Transverse colon (tissue), 4 donors: ENCODE measurements around the gene GIMAP1. TPM values are rescaled to one million over a fixed set of nuclear protein-coding genes. Genes with fewer than 3 reads are reported as not detected.
A peak's percentile ranks its signal among the peaks of the same experiment; 100 is the strongest.

Source experiments
- DNase-seq: peaks from one replicate; pipeline ENCODE4 v3.0.0-alpha.2; 2019
- H3K27ac ChIP-seq, 4 donors: fragments of 200-600 bp; sonication (generic); 2 replicates each; pipeline ENCODE4 v1.5.1; 2016 to 2018; ENCODE audit warnings: inconsistent platforms in 4 of 4
- H3K27me3 ChIP-seq: fragments of 200-600 bp; sonication (generic); 2 replicates; pipeline ENCODE4 v1.5.1; 2017; ENCODE audit warnings: inconsistent platforms
- H3K36me3 ChIP-seq, 4 donors: fragments of 200-600 bp; sonication (generic); 2 replicates each; pipeline ENCODE4 v1.5.1; 2017 to 2019; ENCODE audit warnings: inconsistent platforms in 4 of 4
- H3K4me1 ChIP-seq, 4 donors: fragments of 200-600 bp; sonication (generic); 2 replicates each; pipeline ENCODE4 v1.5.1; 2017 to 2020; ENCODE audit warnings: inconsistent platforms in 4 of 4
- H3K4me3 ChIP-seq, 4 donors: fragments of 200-600 bp; sonication (generic); 1 replicate in 1 of 4; 2 replicates in 3 of 4; pipeline versions ENCODE4 v1.5.1 to v1.6.1; 2017 to 2019; ENCODE audit warnings: inconsistent platforms in 4 of 4
- H3K9me3 ChIP-seq, 2 donors: fragments of 200-600 bp; sonication (generic); 2 replicates each; pipeline ENCODE4 v1.5.1; 2017 to 2019; ENCODE audit warnings: inconsistent platforms in 2 of 2
- CTCF ChIP-seq, 5 experiments: fragments of 200-600 bp in 3 of 5; fragments of 450-650 bp in 2 of 5; sonication (generic) in 3 of 5; IDR thresholded peaks; 1 replicate in 2 of 5; 2 replicates in 3 of 5; pipeline ENCODE4 v1.5.1; 2016 to 2017; ENCODE audit warnings: antibody characterized with exemption in 5 of 5, inconsistent platforms in 3 of 5, mild to moderate bottlenecking in 2 of 5, moderate library complexity in 1 of 5
- EP300 ChIP-seq: sonication (generic); formaldehyde crosslinking; IDR thresholded peaks from one replicate; pipeline ENCODE4 v1.6.1; 2017; ENCODE audit warnings: antibody characterized with exemption, low read depth
- POLR2A ChIP-seq: fragments of 450-650 bp; IDR thresholded peaks from one replicate; pipeline ENCODE4 v1.6.1; 2016; ENCODE audit warnings: antibody characterized with exemption, mild to moderate bottlenecking, moderate library complexity
- POLR2AphosphoS5 ChIP-seq, 3 donors: sonication (generic); formaldehyde crosslinking; IDR thresholded peaks; one replicate each; pipeline ENCODE4 v1.6.1; 2016; ENCODE audit warnings: antibody characterized with exemption in 3 of 3
- WGBS, 2 donors: methylation state at CpG; one replicate each; pipeline ENCODE4 v1.1.5; 2018; ENCODE audit warnings: low coverage in 1 of 2; 5-methylcytosine and 5-hydroxymethylcytosine counted together
- in situ Hi-C, 4 donors: fragments of 200-750 bp; cut with MboI; loops; one replicate each; pipeline versions ENCODE4 v1.15.0 to v1.15.1; 2017; ENCODE audit warnings: low sequenced_read_pairs in 3 of 4, low pct_ligation_motif_present in 1 of 4, low pct_unique_long_range_greater_than_20kb in 1 of 4
- intact Hi-C: fragments of 100-400 bp; cut with DNase I; formaldehyde crosslinking; loops from one replicate; pipeline ENCODE4 v1.15.1; 2023; ENCODE audit warnings: low total_unique reads
- total RNA-seq, 4 donors: library from RNA; depleted of rRNA; stranded (reverse); fragments of >200 nt; gene quantifications; one replicate each; pipeline ENCODE4 v1.1.0, GENCODE V29; 2016

The GIMAP1 gene
- total RNA-seq, 4 donors from 2014 or later = 0.40 to 3.0 (median 1.8) TPM

GRCh38 chr7:150766334-150766709 is 49.9 kb downstream of the GIMAP1 start:
- peaks cover 0 to 14% (median 0%) of the 10 kb centered on the region in 4 donors for H3K4me1 ChIP-seq
- in situ Hi-C loops = no loop called here
- no peak for TF ChIP-seq POLR2AphosphoS5 (IDR thresholded peaks at IDR 0.05)
- TF ChIP-seq POLR2A = no peak
- TF ChIP-seq EP300 = no peak
- no peak for TF ChIP-seq CTCF (IDR thresholded peaks at IDR 0.05)
- no peak overlapping the region for H3K4me3 ChIP-seq
- H3K9me3 ChIP-seq = no peaks in the 10 kb centered on the region
- no peaks in the 10 kb centered on the region for H3K36me3 ChIP-seq
- no peak for DNase-seq
- intact Hi-C loops = no loop called here
- H3K27ac ChIP-seq = peak overlapping the region in 1 of 4 donors; percentile 37
- no peaks in the 10 kb centered on the region for H3K27me3 ChIP-seq

- no peaks in the 10 kb centered on the region for H3K27me3 ChIP-seq
- no peak overlapping the region for H3K4me3 ChIP-seq
- H3K9me3 ChIP-seq = no peaks in the 10 kb centered on the region
- DNase-seq = no peak
- in situ Hi-C loops (loop anchor here in 2 of 4 donors (10.0 kb wide), 2 partner anchors 105 to 215 kb away; no protein-coding TSS in a partner anchor), intact Hi-C loops (no loop called here)
- H3K27ac ChIP-seq = no peak overlapping the region
- TF ChIP-seq EP300 = no peak
- TF ChIP-seq POLR2AphosphoS5 (IDR thresholded peaks at IDR 0.05) = no peak
- TF ChIP-seq POLR2A = no peak
- no peak for TF ChIP-seq CTCF (IDR thresholded peaks at IDR 0.05)
- WGBS, 2 donors = 83 to 94% methylated on average over 2 to 4 of the region's 4 CpGs
- H3K4me1 ChIP-seq = peaks cover 0 to 14% (median 0%) of the 10 kb centered on the region in 4 donors
- H3K36me3 ChIP-seq = no peaks in the 10 kb centered on the region
Measured at GRCh38 chr7:150769768-150770167, 53.4 kb downstream of the GIMAP1 start.

Other genes starting within 250 kb of the GIMAP1 start
- 10 to 100 TPM in 1 of 4 donors, 1 to 10 TPM in 2, under 1 TPM in 1; 1.00 to 11.9 (median 6.1) TPM for gene GIMAP7, start 201.7 kb upstream of the GIMAP1 start, total RNA-seq
- gene GIMAP4, start 149.2 kb upstream of the GIMAP1 start, total RNA-seq = 10 to 100 TPM in 3 of 4 donors, 1 to 10 TPM in 1; 7.1 to 37.6 (median 15.7) TPM
- gene GIMAP6, start 84.2 kb upstream of the GIMAP1 start, total RNA-seq = 10 to 100 TPM in 1 of 4 donors, 1 to 10 TPM in 3; 2.2 to 11.7 (median 6.9) TPM
- gene GIMAP2, start 30.9 kb upstream of the GIMAP1 start, total RNA-seq = 10 to 100 TPM in 1 of 4 donors, 1 to 10 TPM in 1, not detected in 2; 4.5 to 16.2 TPM
- 10 to 100 TPM in 2 of 4 donors, 1 to 10 TPM in 2; 2.6 to 15.7 (median 11.2) TPM for gene GIMAP5, start 20.8 kb downstream of the GIMAP1 start, total RNA-seq
- 100 to 1,000 TPM in 3 of 4 donors, 10 to 100 TPM in 1; 30.4 to 369 (median 224) TPM for gene TMEM176B, start 83.8 kb downstream of the GIMAP1 start, total RNA-seq
- gene TMEM176A, start 84.2 kb downstream of the GIMAP1 start, total RNA-seq = 100 to 1,000 TPM in 3 of 4 donors, 10 to 100 TPM in 1; 44.6 to 210 (median 171) TPM
- 100 to 1,000 TPM; 143 to 687 (median 427) TPM for gene AOC1, start 135.9 kb downstream of the GIMAP1 start, total RNA-seq